Measurements from ENCODE around the gene CLUH. TPM values are rescaled to one million over a fixed set of nuclear protein-coding genes. Genes with fewer than 3 reads are reported as not detected.
"Not testable (repeated sequence)": the region's sequence is repeated elsewhere in the genome, so short reads cannot be mapped to it uniquely, and the experiment has no call there.

The CLUH gene
- total and polyA plus RNA-seq, 2 donors (not counting 1 experiment from before 2014, with no cell fraction given), result 53.1 to 64.6 TPM

- CTCF ChIA-PET, result no interaction called here
- H3K4me1 ChIP-seq (ENCODE audit: control insufficient read depth in 2 of 2, insufficient read depth in 2 of 2, low read length in 2 of 2), result no peaks in the 10 kb centered on the region
- H3K27me3 Mint-ChIP-seq, result no peaks in the 10 kb centered on the region
- H4K20me1 ChIP-seq (ENCODE audit: control insufficient read depth, insufficient read depth, low read length, poor library complexity, severe bottlenecking), result peaks cover 14% of the 10 kb centered on the region
- H3K4me3 ChIP-seq (ENCODE audit: control extremely low read depth in 1 of 5, extremely low read depth in 1 of 5, insufficient read depth in 1 of 5, low read depth in 2 of 5, low read length in 4 of 5), result no peak overlapping the region
- H3K27me3 ChIP-seq (replicated peaks in 1 of 4; ENCODE audit: control extremely low read depth in 1 of 4, control insufficient read depth in 3 of 4, insufficient read depth in 4 of 4, low read length in 3 of 4), result no peaks in the 10 kb centered on the region
- no peak overlapping the region for H3K9ac ChIP-seq (ENCODE audit: low read length)
- no peak overlapping the region for H3K27ac ChIP-seq (ENCODE audit: low read length in 2 of 2)
- no peak for TF ChIP-seq EZH2 (IDR thresholded peaks at IDR 0.05; ENCODE audit: borderline replicate concordance, insufficient read depth, low read depth, low read length, poor library complexity, severe bottlenecking)
- TF ChIP-seq, protein P1, sequence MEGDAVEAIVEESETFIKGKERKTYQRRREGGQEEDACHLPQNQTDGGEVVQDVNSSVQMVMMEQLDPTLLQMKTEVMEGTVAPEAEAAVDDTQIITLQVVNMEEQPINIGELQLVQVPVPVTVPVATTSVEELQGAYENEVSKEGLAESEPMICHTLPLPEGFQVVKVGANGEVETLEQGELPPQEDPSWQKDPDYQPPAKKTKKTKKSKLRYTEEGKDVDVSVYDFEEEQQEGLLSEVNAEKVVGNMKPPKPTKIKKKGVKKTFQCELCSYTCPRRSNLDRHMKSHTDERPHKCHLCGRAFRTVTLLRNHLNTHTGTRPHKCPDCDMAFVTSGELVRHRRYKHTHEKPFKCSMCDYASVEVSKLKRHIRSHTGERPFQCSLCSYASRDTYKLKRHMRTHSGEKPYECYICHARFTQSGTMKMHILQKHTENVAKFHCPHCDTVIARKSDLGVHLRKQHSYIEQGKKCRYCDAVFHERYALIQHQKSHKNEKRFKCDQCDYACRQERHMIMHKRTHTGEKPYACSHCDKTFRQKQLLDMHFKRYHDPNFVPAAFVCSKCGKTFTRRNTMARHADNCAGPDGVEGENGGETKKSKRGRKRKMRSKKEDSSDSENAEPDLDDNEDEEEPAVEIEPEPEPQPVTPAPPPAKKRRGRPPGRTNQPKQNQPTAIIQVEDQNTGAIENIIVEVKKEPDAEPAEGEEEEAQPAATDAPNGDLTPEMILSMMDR (IDR thresholded peaks at IDR 0.05), result no peak
- H3K36me3 ChIP-seq (replicated peaks in 1 of 2; ENCODE audit: control extremely low read depth in 1 of 2, control insufficient read depth in 1 of 2, extremely low read depth in 1 of 2, insufficient read depth in 2 of 2, low read length in 1 of 2), result peaks cover 8 to 62% of the 10 kb centered on the region in 2 experiments
- intact Hi-C loops (cut with micrococcal nuclease), result no loop called here
- no peak overlapping the region for H3K4me2 ChIP-seq (replicated peaks; ENCODE audit: low read depth, low read length, poor library complexity, severe bottlenecking)
- no peak for DNase-seq
- no peak overlapping the region for H2AFZ ChIP-seq (ENCODE audit: insufficient read depth, low read depth, low read length, poor library complexity, severe bottlenecking)
- H3K27ac Mint-ChIP-seq, result no peak overlapping the region
- 100% methylated on average over 1 of the region's 7 CpGs for WGBS (ENCODE audit: insufficient coverage)
- no peak for ATAC-seq (ENCODE audit: low read depth)
- H3K79me2 ChIP-seq (ENCODE audit: control insufficient read depth, insufficient read depth, low read length), result peaks cover 9% of the 10 kb centered on the region
- H3K9me3 ChIP-seq (ENCODE audit: control extremely low read depth in 1 of 3, control insufficient read depth in 2 of 3, insufficient read depth in 1 of 3, low read length in 2 of 3), result no peaks in the 10 kb centered on the region
- POLR2A ChIA-PET, result no interaction called here
- no peak overlapping the region for H3K4me3 Mint-ChIP-seq
- no peaks in the 10 kb centered on the region for H3K4me1 Mint-ChIP-seq
- no peaks in the 10 kb centered on the region for H3K9me3 Mint-ChIP-seq (ENCODE audit: insufficient read depth)
Observed at GRCh38 chr17:2681650-2682049, 29.9 kb downstream of the CLUH start.

- DNase-seq, result no peak
- ATAC-seq (ENCODE audit: low read depth), result no peak
- no peak overlapping the region for H3K27ac ChIP-seq (ENCODE audit: low read length in 2 of 2)
- H3K4me2 ChIP-seq (replicated peaks; ENCODE audit: low read depth, low read length, poor library complexity, severe bottlenecking), result no peak overlapping the region
- H3K9ac ChIP-seq (ENCODE audit: low read length), result no peak overlapping the region
- H3K9me3 Mint-ChIP-seq (ENCODE audit: insufficient read depth), result no peaks in the 10 kb centered on the region
- no peaks in the 10 kb centered on the region for H3K27me3 ChIP-seq (replicated peaks in 1 of 4; ENCODE audit: control extremely low read depth in 1 of 4, control insufficient read depth in 3 of 4, insufficient read depth in 4 of 4, low read length in 3 of 4)
- intact Hi-C loops (cut with micrococcal nuclease), result no loop called here
- no peak overlapping the region for H3K4me3 Mint-ChIP-seq
- no peak overlapping the region for H2AFZ ChIP-seq (ENCODE audit: insufficient read depth, low read depth, low read length, poor library complexity, severe bottlenecking)
- peaks cover 12% of the 10 kb centered on the region for H3K79me2 ChIP-seq (ENCODE audit: control insufficient read depth, insufficient read depth, low read length)
- no peak overlapping the region for H3K27ac Mint-ChIP-seq
- no peaks in the 10 kb centered on the region for H3K27me3 Mint-ChIP-seq
- H3K4me1 ChIP-seq (ENCODE audit: control insufficient read depth in 2 of 2, insufficient read depth in 2 of 2, low read length in 2 of 2), result no peaks in the 10 kb centered on the region
- CTCF ChIA-PET, result no interaction called here
- peaks cover 20% of the 10 kb centered on the region for H4K20me1 ChIP-seq (ENCODE audit: control insufficient read depth, insufficient read depth, low read length, poor library complexity, severe bottlenecking)
- H3K36me3 ChIP-seq (replicated peaks in 1 of 2; ENCODE audit: control extremely low read depth in 1 of 2, control insufficient read depth in 1 of 2, extremely low read depth in 1 of 2, insufficient read depth in 2 of 2, low read length in 1 of 2), result peaks cover 8 to 67% of the 10 kb centered on the region in 2 experiments
- POLR2A ChIA-PET, result no interaction called here
- no peak overlapping the region for H3K4me3 ChIP-seq (ENCODE audit: control extremely low read depth in 1 of 5, extremely low read depth in 1 of 5, insufficient read depth in 1 of 5, low read depth in 2 of 5, low read length in 4 of 5)
- no peak for TF ChIP-seq EZH2 (IDR thresholded peaks at IDR 0.05; ENCODE audit: borderline replicate concordance, insufficient read depth, low read depth, low read length, poor library complexity, severe bottlenecking)
- TF ChIP-seq, protein P1 (IDR thresholded peaks at IDR 0.05), result no peak
- H3K9me3 ChIP-seq (ENCODE audit: control extremely low read depth in 1 of 3, control insufficient read depth in 2 of 3, insufficient read depth in 1 of 3, low read length in 2 of 3), result no peaks in the 10 kb centered on the region
- 100% methylated on average over 2 of the region's 2 CpGs for WGBS (ENCODE audit: insufficient coverage)
- no peaks in the 10 kb centered on the region for H3K4me1 Mint-ChIP-seq
Observed at GRCh38 chr17:2680961-2681360, 30.6 kb downstream of the CLUH start.

GRCh38 chr17:2679247-2679646 is 32.3 kb downstream of the CLUH start:
- H3K4me1 ChIP-seq (ENCODE audit: control insufficient read depth in 2 of 2, insufficient read depth in 2 of 2, low read length in 2 of 2); CTCF ChIA-PET; H3K27ac ChIP-seq (ENCODE audit: low read length in 2 of 2); H3K27me3 Mint-ChIP-seq; H3K27me3 ChIP-seq (replicated peaks in 1 of 4; ENCODE audit: control extremely low read depth in 1 of 4, control insufficient read depth in 3 of 4, insufficient read depth in 4 of 4, low read length in 3 of 4); H3K4me2 ChIP-seq (replicated peaks; ENCODE audit: low read depth, low read length, poor library complexity, severe bottlenecking); H2AFZ ChIP-seq (ENCODE audit: insufficient read depth, low read depth, low read length, poor library complexity, severe bottlenecking); H3K9me3 ChIP-seq (ENCODE audit: control extremely low read depth in 1 of 3, control insufficient read depth in 2 of 3, insufficient read depth in 1 of 3, low read length in 2 of 3); H3K4me3 ChIP-seq (ENCODE audit: control extremely low read depth in 1 of 5, extremely low read depth in 1 of 5, insufficient read depth in 1 of 5, low read depth in 2 of 5, low read length in 4 of 5); H3K4me1 Mint-ChIP-seq; ATAC-seq (ENCODE audit: low read depth); DNase-seq; H3K27ac Mint-ChIP-seq; POLR2A ChIA-PET; H3K9ac ChIP-seq (ENCODE audit: low read length); H3K9me3 Mint-ChIP-seq (ENCODE audit: insufficient read depth); H3K4me3 Mint-ChIP-seq: not testable (repeated sequence)
- intact Hi-C loops (cut with micrococcal nuclease), result loop anchor here (10.0 kb wide), 2 partner anchors 54 to 164 kb away; partner anchors contain the start of gene METTL16
- H4K20me1 ChIP-seq (ENCODE audit: control insufficient read depth, insufficient read depth, low read length, poor library complexity, severe bottlenecking), result peaks cover 26% of the 10 kb centered on the region
- WGBS (ENCODE audit: insufficient coverage), result 100% methylated on average over 1 of the region's 1 CpG
- H3K36me3 ChIP-seq (replicated peaks in 1 of 2; ENCODE audit: control extremely low read depth in 1 of 2, control insufficient read depth in 1 of 2, extremely low read depth in 1 of 2, insufficient read depth in 2 of 2, low read length in 1 of 2), result peaks cover 11 to 77% of the 10 kb centered on the region in 2 experiments
- H3K79me2 ChIP-seq (ENCODE audit: control insufficient read depth, insufficient read depth, low read length), result peaks cover 19% of the 10 kb centered on the region

Data from B cell (primary cell).